Parietal lobe (tissue), 2 donors: ENCODE measurements around the gene REEP1. TPM values are rescaled to one million over a fixed set of nuclear protein-coding genes. Genes with fewer than 3 reads are reported as not detected.

Experiments used
- small RNA-seq: library from RNA; depleted of rRNA; stranded (forward); fragments of <200 nt; gene quantifications from one replicate; pipeline ENCODE3, GENCODE V24; 2014; ENCODE audit warnings: low replicate concordance
- total RNA-seq: library from RNA; depleted of rRNA; stranded (reverse); fragments of >200 nt; gene quantifications from one replicate; pipeline ENCODE4 v1.2.3, GENCODE V29; 2014

Gene REEP1
- total RNA-seq, result 191 TPM

GRCh38 chr2:86337244-86337835 lies at the start of gene REEP1:
Gene REEP1, minus strand, starts transcription at chr2:86337626. Its CDS starts 116 bp downstream, at chr2:86337510.

GRCh38 chr2:86195055-86195807 lies 142.2 kb downstream of the REEP1 start, which contains the start of gene IMMT:
Gene IMMT, minus strand, starts transcription at chr2:86195462. Its CDS starts 80 bp downstream, at chr2:86195382.

Small RNAs within 50 kb of the gene (small RNA-seq; reads per million reads assigned to genes)
- gene MIR4779, result not detected
- not detected for gene RF00096
- not detected for gene RF00413

Other genes with a start within 250 kb of the REEP1 start
- 30.0 TPM for gene POLR1A, start 231.7 kb downstream of the REEP1 start, total RNA-seq
- 178 TPM for gene PTCD3, start 231.4 kb downstream of the REEP1 start, total RNA-seq
- gene IMMT, start 142.2 kb downstream of the REEP1 start, total RNA-seq, result 77.0 TPM
- 41.3 TPM for gene MRPL35, start 138.2 kb downstream of the REEP1 start, total RNA-seq
- gene KDM3A, start 103.7 kb upstream of the REEP1 start, total RNA-seq, result 46.6 TPM
- gene CHMP3, start 225.8 kb upstream of the REEP1 start, total RNA-seq, result 41.9 TPM